GM12891 (cell line): Measurements from ENCODE around the gene WDR44.
"Not testable (repeated sequence)": the region's sequence is repeated elsewhere in the genome, so short reads cannot be mapped to it uniquely, and the experiment has no call there.

Experiments used
- DNase-seq: peaks from one replicate; pipeline ENCODE4 v3.0.0; 2011; ENCODE audit warnings: low spot score; ENCODE audit not compliant: insufficient read length
- FAIRE-seq: peaks from 2 replicates; lab custom pipeline; 2011; peaks lifted over from hg19 to GRCh38; lab: Jason Lieb, UNC
- PAX5 ChIP-seq: IDR thresholded peaks from 2 replicates; pipeline ENCODE4 v1.6.1; 2011; ENCODE audit warnings: low read length, moderate library complexity, mild to moderate bottlenecking; ENCODE audit not compliant: insufficient read depth, severe bottlenecking
- POLR2A ChIP-seq: IDR thresholded peaks from 2 replicates; pipeline ENCODE4 v1.6.1; 2011; ENCODE audit warnings: low read depth, low read length, control low read depth
- POLR2AphosphoS5 ChIP-seq: IDR thresholded peaks from 2 replicates; pipeline ENCODE4 v1.6.1; 2011; ENCODE audit warnings: low read depth, low read length, control low read depth
- POU2F2 ChIP-seq: IDR thresholded peaks from 2 replicates; pipeline ENCODE4 v1.6.1; 2011; ENCODE audit warnings: low read depth, mild to moderate bottlenecking, control low read depth, low read length, moderate library complexity
- SPI1 ChIP-seq: IDR thresholded peaks from 2 replicates; pipeline ENCODE4 v1.6.1; 2011; ENCODE audit warnings: low read depth, low read length, control low read depth
- TAF1 ChIP-seq: IDR thresholded peaks from 2 replicates; pipeline ENCODE4 v1.6.1; 2011; ENCODE audit warnings: low read depth, low read length, control low read depth

The WDR44 gene

GRCh38 chrX:118475903-118476302, 130.0 kb downstream of the WDR44 start:
- no peak for DNase-seq
- no peak for TF ChIP-seq TAF1
- no peak for TF ChIP-seq POLR2A
- TF ChIP-seq SPI1, result no peak
- no peak for TF ChIP-seq PAX5
- TF ChIP-seq POU2F2, result no peak
- no peak for TF ChIP-seq POLR2AphosphoS5
- no peak for FAIRE-seq

GRCh38 chrX:118480172-118480571, 134.3 kb downstream of the WDR44 start:
- no peak for TF ChIP-seq TAF1
- no peak for TF ChIP-seq POU2F2
- no peak for TF ChIP-seq PAX5
- no peak for TF ChIP-seq POLR2A
- no peak for TF ChIP-seq SPI1
- no peak for TF ChIP-seq POLR2AphosphoS5
- DNase-seq, result no peak
- FAIRE-seq, result no peak

- not testable (repeated sequence) for FAIRE-seq, DNase-seq
Observed at GRCh38 chrX:118482384-118482783, 136.5 kb downstream of the WDR44 start.

GRCh38 chrX:118484216-118484903, 138.5 kb downstream of the WDR44 start:
- DNase-seq (no peak), FAIRE-seq (no peak)
- TF ChIP-seq POLR2A, result no peak
- no peak for TF ChIP-seq POLR2AphosphoS5

- FAIRE-seq, DNase-seq: not testable (repeated sequence)
Observed at GRCh38 chrX:118486693-118487092, 140.8 kb downstream of the WDR44 start.

GRCh38 chrX:118493016-118493415, 147.1 kb downstream of the WDR44 start:
- no peak for DNase-seq
- FAIRE-seq, result peak; percentile 23
- TF ChIP-seq POU2F2 (no peak), PAX5 (no peak), POLR2AphosphoS5 (no peak), TAF1 (no peak), POLR2A (no peak), SPI1 (no peak)

GRCh38 chrX:118493653-118494297, 147.9 kb downstream of the WDR44 start:
- DNase-seq, result no peak
- TF ChIP-seq POLR2AphosphoS5, result no peak

GRCh38 chrX:118495061-118495921, 149.4 kb downstream of the WDR44 start, which contains the start of gene DOCK11:
Gene DOCK11 (plus strand): TSS chrX:118495815. CDS start chrX:118495972, 157 bp downstream.
- TF ChIP-seq POLR2A (no peak), PAX5 (no peak), POLR2AphosphoS5 (no peak), SPI1 (peak; percentile 69), TAF1 (no peak)
- FAIRE-seq, result peak; percentile 99

More at GRCh38 chrX:118493653-118494297, 147.9 kb downstream of the WDR44 start:
- peak; percentile 70 for FAIRE-seq

GRCh38 chrX:118495958-118496762, 150.3 kb downstream of the WDR44 start:
- no peak for DNase-seq
- no peak for FAIRE-seq
- TF ChIP-seq POLR2A (peak; percentile 68), POLR2AphosphoS5 (peak; percentile 62), PAX5 (no peak), SPI1 (no peak; the same call in 1 of the 2 replicates), POU2F2 (no peak), TAF1 (no peak)

More at GRCh38 chrX:118495061-118495921, 149.4 kb downstream of the WDR44 start, which contains the start of gene DOCK11:
- DNase-seq, result peak; percentile 48

GRCh38 chrX:118496763-118497079, 150.8 kb downstream of the WDR44 start:
- DNase-seq, result no peak
- no peak for TF ChIP-seq POLR2A
- no peak for TF ChIP-seq TAF1
- no peak for TF ChIP-seq SPI1
- TF ChIP-seq POLR2AphosphoS5, result no peak
- no peak for TF ChIP-seq POU2F2
- no peak for TF ChIP-seq PAX5
- FAIRE-seq, result no peak
